K562 (cell line): Measurements from ENCODE around the gene ENTPD6. TPM values are rescaled to one million over a fixed set of nuclear protein-coding genes. Genes with fewer than 3 reads are reported as not detected.

Experiments used
- ATAC-seq: fragments of 200-7000 bp; cut with Tn5 transposase; 3 replicates; pipeline ENCODE4 v1.9.1; 2020; ENCODE audit warnings: moderate library complexity
- BruUV-seq: library from RNA; stranded (reverse); fragments of 400-500 nt; replicated peaks from 2 replicates; lab custom pipeline; 2021; lab: Mats Ljungman, UMichigan
- CTCF ChIA-PET: fragments of 300-600 bp; formaldehyde crosslinking; extraction: SDS; loops from one replicate; lab custom pipeline; 2021; ENCODE audit warnings: low intra/inter-chr PET ratio; lab: Yijun Ruan, JAX
- POLR2A ChIA-PET: fragments of 300-600, 350-650 bp; sonication (Branson Sonifier 250); formaldehyde crosslinking; extraction: SDS; loops from one replicate; lab custom pipeline; 2021; ENCODE audit warnings: antibody characterized with exemption, inconsistent platforms; lab: Yijun Ruan, JAX
- DNase-seq, 4 experiments: peaks; one replicate each; pipeline versions ENCODE4 v3.0.0 to v3.0.0-alpha.2; 2011 to 2018; ENCODE audit warnings: low spot score in 3 of 4, mixed read lengths in 3 of 4; ENCODE audit errors: extremely low read depth in 1 of 4
- FAIRE-seq: peaks from 2 replicates; lab custom pipeline; 2011; peaks lifted over from hg19 to GRCh38; lab: Jason Lieb, UNC
- H2AFZ ChIP-seq: 2 replicates; pipeline ENCODE4 v1.6.0; 2011; ENCODE audit warnings: low read depth, low read length, control low read depth, inconsistent platforms
- H3K27ac ChIP-seq: fragments of 200-600 bp; 3 replicates; pipeline ENCODE4 v1.8.0; 2011; ENCODE audit warnings: low read depth, mild to moderate bottlenecking, control low read depth, inconsistent platforms, low read length, moderate library complexity, mixed read lengths; ENCODE audit errors: extremely low read depth
- H3K27me3 ChIP-seq, 2 experiments: fragments of 300-600 bp in 1 of 2; 2 replicates in 1 of 2; 3 replicates in 1 of 2; pipeline versions ENCODE4 v1.6.0 to v1.8.0; 2011; ENCODE audit warnings: inconsistent platforms in 2 of 2, low read length in 2 of 2, mild to moderate bottlenecking in 1 of 2, mixed read lengths in 1 of 2, moderate library complexity in 1 of 2; ENCODE audit not compliant: control insufficient read depth in 2 of 2, insufficient read depth in 2 of 2
- H3K36me3 ChIP-seq: fragments of 300-600 bp; 3 replicates; pipeline ENCODE4 v1.8.0; 2011; ENCODE audit warnings: mild to moderate bottlenecking, low read length, inconsistent platforms; ENCODE audit not compliant: control insufficient read depth, insufficient read depth
- H3K4me1 ChIP-seq, 2 experiments: fragments of 200-600 bp in 1 of 2; replicated peaks in 1 of 2; 2 replicates in 1 of 2; 3 replicates in 1 of 2; pipeline versions ENCODE4 v1.5.1 to v1.8.0; 2011; ENCODE audit warnings: inconsistent platforms in 2 of 2, low read length in 2 of 2, mild to moderate bottlenecking in 1 of 2, mixed read lengths in 1 of 2, moderate library complexity in 1 of 2; ENCODE audit not compliant: control insufficient read depth in 2 of 2, insufficient read depth in 2 of 2
- H3K4me2 ChIP-seq: 2 replicates; pipeline ENCODE4 v1.6.1; 2011; ENCODE audit warnings: low read length, control low read depth, inconsistent platforms, mixed read lengths; ENCODE audit not compliant: insufficient read depth
- H3K4me3 ChIP-seq: fragments of 200-600 bp; sonication (generic), shearing (Covaris generic); 2 replicates; pipeline ENCODE4 v1.5.1; 2016; ENCODE audit warnings: control low read depth, inconsistent platforms
- H3K79me2 ChIP-seq: fragments of 200-600 bp; 3 replicates; pipeline ENCODE4 v1.8.0; 2011; ENCODE audit warnings: low read length, inconsistent platforms; ENCODE audit not compliant: control insufficient read depth, insufficient read depth
- H3K9ac ChIP-seq, 2 experiments: 2 replicates each; pipeline versions ENCODE4 v1.6.0 to v1.6.1; 2011; ENCODE audit warnings: low read depth in 2 of 2, low read length in 2 of 2, control low read depth in 1 of 2, inconsistent platforms in 1 of 2, mild to moderate bottlenecking in 1 of 2, mixed read lengths in 1 of 2; ENCODE audit not compliant: insufficient read depth in 1 of 2
- H3K9me1 ChIP-seq: one replicate; pipeline ENCODE4 v1.6.0; 2011; ENCODE audit warnings: inconsistent platforms, mild to moderate bottlenecking, low read length, moderate library complexity; ENCODE audit not compliant: control insufficient read depth, insufficient read depth
- H3K9me3 ChIP-seq: replicated peaks from 2 replicates; pipeline ENCODE4 v1.5.1; 2011; ENCODE audit warnings: low read depth, low read length, inconsistent platforms; ENCODE audit not compliant: control insufficient read depth, insufficient read depth
- H4K20me1 ChIP-seq: replicated peaks from 2 replicates; pipeline ENCODE4 v1.6.1; 2011; ENCODE audit warnings: low read length, inconsistent platforms, mixed read lengths; ENCODE audit not compliant: control insufficient read depth, insufficient read depth
- ATF7 ChIP-seq: fragments of 450-650 bp; IDR thresholded peaks from 2 replicates; pipeline ENCODE4 v1.7.1; 2014; ENCODE audit warnings: mild to moderate bottlenecking, moderate library complexity
- BHLHE40 ChIP-seq: IDR thresholded peaks from 2 replicates; pipeline ENCODE4 v1.6.1; 2011; ENCODE audit warnings: low read length, improper control_type of control experiment
- CBFA2T3 ChIP-seq: fragments of 450-650 bp; IDR thresholded peaks from 2 replicates; pipeline ENCODE4 v1.6.1; 2017
- EP400 ChIP-seq: fragments of 450-650 bp; IDR thresholded peaks from 2 replicates; pipeline ENCODE4 v1.6.1; 2017; ENCODE audit warnings: antibody characterized with exemption, mild to moderate bottlenecking, moderate library complexity
- HNRNPUL1 ChIP-seq: fragments of 200-400 bp; formaldehyde crosslinking; IDR thresholded peaks from 2 replicates; pipeline ENCODE4 v1.6.1; 2017; ENCODE audit warnings: low read length
- KLF6 ChIP-seq: fragments of 250-450 bp; sonication (Bioruptor Pico); IDR thresholded peaks from 2 replicates; pipeline ENCODE4 v1.4.0; 2020; ENCODE audit warnings: mild to moderate bottlenecking, moderate library complexity, borderline replicate concordance
- MAFF ChIP-seq: IDR thresholded peaks from 2 replicates; pipeline ENCODE4 v1.6.1; 2012; ENCODE audit warnings: low read length, improper control_type of control experiment
- MYBL2 ChIP-seq, 2 experiments: fragments of 450-650 bp in 1 of 2; sonication (generic) in 1 of 2; formaldehyde crosslinking in 1 of 2; IDR thresholded peaks; 2 replicates each; pipeline versions ENCODE4 v1.6.1 to v1.8.1; 2017 to 2022; ENCODE audit warnings: borderline replicate concordance in 1 of 2, inconsistent platforms in 1 of 2, low read depth in 1 of 2, mild to moderate bottlenecking in 1 of 2, missing genetic modification reagents in 1 of 2, moderate library complexity in 1 of 2
- NFE2 ChIP-seq: IDR thresholded peaks from 2 replicates; pipeline ENCODE4 v1.6.1; 2014; ENCODE audit warnings: antibody characterized with exemption, low read depth
- NFIC ChIP-seq: fragments of 450-650 bp; IDR thresholded peaks from 2 replicates; pipeline ENCODE4 v1.6.1; 2017; ENCODE audit warnings: mild to moderate bottlenecking, inconsistent platforms
- NFRKB ChIP-seq: fragments of 450-650 bp; IDR thresholded peaks from 2 replicates; pipeline ENCODE4 v1.6.1; 2016; ENCODE audit warnings: low read depth
- POLR2H ChIP-seq: IDR thresholded peaks from 2 replicates; pipeline ENCODE4 v1.6.1; 2016; ENCODE audit warnings: missing genetic modification characterization, low read depth, mild to moderate bottlenecking, control low read depth, missing compliant biosample characterization, moderate library complexity
- PTRF ChIP-seq: fragments of 450-650 bp; IDR thresholded peaks from 2 replicates; pipeline ENCODE4 v1.6.1; 2016; ENCODE audit warnings: mild to moderate bottlenecking, missing genetic modification characterization, missing compliant biosample characterization
- PURB ChIP-seq: sonication (generic); formaldehyde crosslinking; IDR thresholded peaks from 2 replicates; pipeline ENCODE4 v1.9.0; 2021; ENCODE audit warnings: low read depth, mild to moderate bottlenecking, missing genetic modification reagents
- SAFB2 ChIP-seq: fragments of 200-400 bp; formaldehyde crosslinking; IDR thresholded peaks from 2 replicates; pipeline ENCODE4 v1.6.1; 2018; ENCODE audit warnings: borderline replicate concordance, low read length, low read depth, moderate library complexity; ENCODE audit not compliant: severe bottlenecking
- SMARCE1 ChIP-seq: fragments of 450-650 bp; IDR thresholded peaks from 2 replicates; pipeline ENCODE4 v1.7.1; 2016; ENCODE audit warnings: mild to moderate bottlenecking
- SUPT5H ChIP-seq: fragments of 450-650 bp; IDR thresholded peaks from 2 replicates; pipeline ENCODE4 v1.6.1; 2016
- TARDBP ChIP-seq: fragments of 450-650 bp; IDR thresholded peaks from 2 replicates; pipeline ENCODE4 v1.6.1; 2016
- TCF7L2 ChIP-seq: fragments of 150-350 bp; IDR thresholded peaks from 2 replicates; pipeline ENCODE4 v1.6.1; 2016; ENCODE audit warnings: low read depth, mild to moderate bottlenecking, low read length, moderate library complexity
- THRAP3 ChIP-seq: fragments of 450-650 bp; IDR thresholded peaks from 2 replicates; pipeline ENCODE4 v1.6.1; 2016; ENCODE audit warnings: mild to moderate bottlenecking, inconsistent platforms, borderline replicate concordance
- ZNF174 ChIP-seq: fragments of 250-450 bp; sonication (Bioruptor Pico); IDR thresholded peaks from 2 replicates; pipeline ENCODE4 v1.4.0; 2020; ENCODE audit warnings: mild to moderate bottlenecking
- WGBS: fragments of 100-300 bp; shearing (Covaris generic); methylation state at CpG from one replicate; pipeline ENCODE4 v1.1.6; 2016; ENCODE audit warnings: low coverage, mixed read lengths; ENCODE audit not compliant: insufficient coverage; ENCODE audit errors: missing lambda C conversion rate; 5-methylcytosine and 5-hydroxymethylcytosine counted together
- in situ Hi-C: fragments of 300-500 bp; cut with MboI; formaldehyde crosslinking; loops from 4 replicates; pipeline ENCODE4 v1.15.0; 2018; ENCODE audit warnings: inconsistent platforms, mixed read lengths
- intact Hi-C: fragments of 100-400 bp; cut with micrococcal nuclease; formaldehyde crosslinking; loops from 2 replicates; pipeline ENCODE4 v1.14.2; 2022
- polyA plus RNA-seq, 8 experiments: library from polyadenylated mRNA; depleted of rRNA in 4 of 8; stranded (reverse) in 5 of 8; unstranded in 3 of 8; fragments of >200 nt; fragmentation: Nextera tagmentation in 2 of 8; fragmentation: Illumina TruSeq in 1 of 8; extraction: Ambion mirVana in 2 of 8; extraction: Trizol in 1 of 8; gene quantifications; 2 replicates each; pipeline versions ENCODE4 v1.2.1 to v1.2.3, GENCODE V29; 2011 to 2014; ENCODE audit warnings: inconsistent platforms in 1 of 8, missing spikeins in 1 of 8
- total RNA-seq, 7 experiments: library from RNA; depleted of rRNA in 6 of 7; stranded (reverse); fragments of >200 nt in 6 of 7; fragmentation: Illumina TruSeq in 2 of 7; extraction: Trizol in 2 of 7; gene quantifications; 2 replicates each; pipeline versions ENCODE4 v1.2.1 to v1.2.3, GENCODE V29; 2011 to 2021; ENCODE audit warnings: low replicate concordance in 1 of 7
- TF ChIP-seq, protein P1 (sequence below): fragments of 250-450 bp; sonication (Bioruptor Pico); IDR thresholded peaks from 2 replicates; pipeline ENCODE4 v1.5.0; 2021; ENCODE audit warnings: mild to moderate bottlenecking, borderline replicate concordance

Gene ENTPD6
- total and polyA plus RNA-seq, 9 of the 15 experiments (the other 6 are each of a cell fraction or from before 2014, with no cell fraction given): 0.82 to 36.8 (median 22.4) TPM

DNA sequence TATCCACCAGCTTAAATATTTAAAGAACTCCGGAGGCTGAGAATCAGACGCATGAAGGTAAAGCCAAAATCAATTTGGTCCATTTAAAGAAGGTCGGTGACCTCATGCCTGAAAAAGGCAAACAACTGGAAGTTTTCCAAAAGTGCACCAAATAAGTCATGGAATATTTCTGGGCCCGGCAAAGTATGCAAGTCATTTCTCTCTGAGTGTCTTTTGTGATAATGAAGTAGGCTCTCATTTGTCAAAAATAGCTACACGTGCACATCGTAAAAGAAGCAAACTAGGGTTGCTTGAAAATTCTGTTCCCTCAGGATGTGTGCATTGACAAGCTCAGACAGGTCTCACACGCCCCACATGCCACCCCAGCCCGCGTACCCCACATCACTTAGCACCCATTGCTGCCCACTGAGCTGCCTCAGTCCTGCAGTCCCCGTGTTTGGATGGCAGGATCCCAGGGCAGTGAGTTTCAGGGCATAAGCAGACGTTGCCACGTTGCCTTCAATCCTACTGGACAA, 31.9 kb downstream of the ENTPD6 start:
- Histone ChIP-seq H3K4me3 (no peak overlapping the region), H3K4me1 (peaks cover 29 to 38% of the 10 kb centered on the region in 2 experiments), H3K4me2 (peak overlapping the region; percentile 38; the same call in 1 of the 2 replicates), H3K27me3 (no peaks in the 10 kb centered on the region), H3K27ac (peak overlapping the region; percentile 50; the same call in 2 of the 3 replicates), H2AFZ (no peak overlapping the region), H4K20me1 (0 out of 2 replicates have a peak, but pooled peaks cover 3% of the 10 kb centered on the region), H3K9ac (peak overlapping the region in 1 of 2 experiments; percentile 85; a peak in 2 of 4 replicates), H3K9me3 (no peaks in the 10 kb centered on the region), H3K79me2 (no peaks in the 10 kb centered on the region), H3K36me3 (no peaks in the 10 kb centered on the region), H3K9me1 (peaks cover 3% of the 10 kb centered on the region)
- DNase-seq (peak in 2 of 4 experiments; percentile 37 to 71), FAIRE-seq (peak; percentile 77), ATAC-seq (peak; percentile 48)
- WGBS: 10% methylated on average over 10 of the region's 12 CpGs
- POLR2A ChIA-PET: interaction anchor here (0.6 to 1.2 kb wide), 3 partner anchors 10 to 47 kb away, joined by 3 to 4 read pairs (median 4); no protein-coding TSS in a partner anchor
- no TSS peak for BruUV-seq
- intact Hi-C loops: no loop called here
- in situ Hi-C loops: no loop called here
- CTCF ChIA-PET: no interaction called here
- TF ChIP-seq CBFA2T3 (peak; percentile 46; the same call in 1 of the 2 replicates), PTRF (no peak), TCF7L2 (no peak), MYBL2 (IDR thresholded peaks at IDR 0.05; ENCODE audit: low read depth) (no peak), MYBL2 (CRISPR knock-in tag; IDR thresholded peaks at IDR 0.05; ENCODE audit: borderline replicate concordance) (no peak), HNRNPUL1 (no peak), SMARCE1 (no peak), BHLHE40 (peak; percentile 87), ZNF174 (CRISPR knock-in tag) (no peak), MAFF (peak; percentile 58; the same call in 1 of the 2 replicates), ATF7 (peak; percentile 64), TARDBP (no peak), THRAP3 (no peak), EP400 (0 out of 2 replicates have a peak, but pooled peaks have one; percentile 24), POLR2H (tag) (no peak), KLF6 (CRISPR knock-in tag) (no peak), SAFB2 (no peak), NFIC (peak; percentile 84), NFE2 (peak; percentile 80), SUPT5H (no peak), NFRKB (no peak), PURB (no peak)
- TF ChIP-seq, protein P1, sequence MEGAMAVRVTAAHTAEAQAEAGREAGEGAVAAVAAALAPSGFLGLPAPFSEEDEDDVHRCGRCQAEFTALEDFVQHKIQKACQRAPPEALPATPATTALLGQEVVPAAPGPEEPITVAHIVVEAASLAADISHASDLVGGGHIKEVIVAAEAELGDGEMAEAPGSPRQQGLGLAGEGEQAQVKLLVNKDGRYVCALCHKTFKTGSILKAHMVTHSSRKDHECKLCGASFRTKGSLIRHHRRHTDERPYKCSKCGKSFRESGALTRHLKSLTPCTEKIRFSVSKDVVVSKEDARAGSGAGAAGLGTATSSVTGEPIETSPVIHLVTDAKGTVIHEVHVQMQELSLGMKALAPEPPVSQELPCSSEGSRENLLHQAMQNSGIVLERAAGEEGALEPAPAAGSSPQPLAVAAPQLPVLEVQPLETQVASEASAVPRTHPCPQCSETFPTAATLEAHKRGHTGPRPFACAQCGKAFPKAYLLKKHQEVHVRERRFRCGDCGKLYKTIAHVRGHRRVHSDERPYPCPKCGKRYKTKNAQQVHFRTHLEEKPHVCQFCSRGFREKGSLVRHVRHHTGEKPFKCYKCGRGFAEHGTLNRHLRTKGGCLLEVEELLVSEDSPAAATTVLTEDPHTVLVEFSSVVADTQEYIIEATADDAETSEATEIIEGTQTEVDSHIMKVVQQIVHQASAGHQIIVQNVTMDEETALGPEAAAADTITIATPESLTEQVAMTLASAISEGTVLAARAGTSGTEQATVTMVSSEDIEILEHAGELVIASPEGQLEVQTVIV (CRISPR knock-in tag): no peak
